HepG2 (cell line): ENCODE measurements around the gene NDUFB7. TPM values are rescaled to one million over a fixed set of nuclear protein-coding genes. Genes with fewer than 3 reads are reported as not detected.

Experiments used
- ATAC-seq: fragments of 200-7000 bp; cut with Tn5 transposase; 3 replicates; pipeline ENCODE4 v1.9.1; 2020; ENCODE audit warnings: mild to moderate bottlenecking, moderate library complexity
- BruUV-seq: library from RNA; stranded (reverse); fragments of 400-500 nt; replicated peaks from 2 replicates; lab custom pipeline; 2021; lab: Mats Ljungman, UMichigan
- CTCF ChIA-PET: fragments of 300-600 bp; formaldehyde crosslinking; extraction: SDS; loops from one replicate; lab custom pipeline; 2021; ENCODE audit warnings: low total read pairs, inconsistent platforms, low intra/inter-chr PET ratio; lab: Yijun Ruan, JAX
- POLR2A ChIA-PET: fragments of 350-600 bp; sonication (Branson Sonifier 250); formaldehyde crosslinking; loops from one replicate; lab custom pipeline; 2020; ENCODE audit warnings: antibody characterized with exemption, inconsistent platforms; lab: Yijun Ruan, JAX
- DNase-seq: peaks from one replicate; pipeline ENCODE4 v3.0.0-alpha.2; 2015; ENCODE audit warnings: low spot score
- FAIRE-seq: peaks from 3 replicates; lab custom pipeline; 2011; peaks lifted over from hg19 to GRCh38; lab: Jason Lieb, UNC
- H2AFZ ChIP-seq: one replicate; pipeline ENCODE4 v1.6.1; 2011; ENCODE audit warnings: low read length, inconsistent platforms
- H3K27ac ChIP-seq: fragments of 300-600 bp; 3 replicates; pipeline ENCODE4 v1.8.0; 2011; ENCODE audit warnings: mixed run types, mild to moderate bottlenecking, mixed read lengths, low read length, inconsistent platforms; ENCODE audit not compliant: insufficient read depth; ENCODE audit errors: extremely low read length
- H3K27me3 ChIP-seq, 2 experiments: fragments of 200-600 bp in 1 of 2; 2 replicates in 1 of 2; 3 replicates in 1 of 2; pipeline versions ENCODE4 v1.6.0 to v1.8.0; 2011; ENCODE audit warnings: low read length in 2 of 2, mild to moderate bottlenecking in 2 of 2, moderate library complexity in 2 of 2, inconsistent platforms in 1 of 2; ENCODE audit not compliant: insufficient read depth in 2 of 2, control insufficient read depth in 1 of 2
- H3K36me3 ChIP-seq, 2 experiments: fragments of 200-600 bp in 1 of 2; replicated peaks in 1 of 2; 2 replicates in 1 of 2; 3 replicates in 1 of 2; pipeline versions ENCODE4 v1.5.1 to v1.8.0; 2011; ENCODE audit warnings: low read length in 2 of 2, inconsistent platforms in 1 of 2; ENCODE audit not compliant: insufficient read depth in 2 of 2, control insufficient read depth in 1 of 2
- H3K4me1 ChIP-seq: 2 replicates; pipeline ENCODE4 v1.5.1; 2012; ENCODE audit warnings: low read length, inconsistent platforms; ENCODE audit not compliant: insufficient read depth
- H3K4me2 ChIP-seq: 2 replicates; pipeline ENCODE4 v1.6.0; 2011; ENCODE audit warnings: low read depth, low read length, inconsistent platforms
- H3K4me3 ChIP-seq, 3 experiments: fragments of 200-600 bp in 1 of 3; sonication (generic), shearing (Covaris generic) in 1 of 3; replicated peaks in 1 of 3; 2 replicates each; pipeline ENCODE4 v1.5.1; 2011 to 2016; ENCODE audit warnings: low read length in 3 of 3, inconsistent platforms in 2 of 3, low read depth in 2 of 3, mild to moderate bottlenecking in 2 of 3, control low read depth in 1 of 3, mixed read lengths in 1 of 3; ENCODE audit not compliant: insufficient read depth in 1 of 3
- H3K79me2 ChIP-seq: one replicate; pipeline ENCODE4 v1.6.1; 2011; ENCODE audit warnings: low read length, inconsistent platforms; ENCODE audit not compliant: insufficient read depth
- H3K9ac ChIP-seq: 2 replicates; pipeline ENCODE4 v1.6.0; 2011; ENCODE audit warnings: mild to moderate bottlenecking, low read depth, low read length, inconsistent platforms; ENCODE audit not compliant: insufficient read depth
- H3K9me3 ChIP-seq: 2 replicates; pipeline ENCODE4 v1.5.1; 2012; ENCODE audit warnings: mild to moderate bottlenecking, low read length
- H4K20me1 ChIP-seq: 2 replicates; pipeline ENCODE4 v1.6.0; 2011; ENCODE audit warnings: inconsistent platforms, mild to moderate bottlenecking, low read length, moderate library complexity; ENCODE audit not compliant: insufficient read depth
- EHMT2 ChIP-seq: fragments of 200-600 bp; sonication (generic); IDR thresholded peaks from 2 replicates; pipeline ENCODE4 v1.7.0; 2017; ENCODE audit warnings: antibody characterized with exemption, low read depth, low read length, borderline replicate concordance
- FOXA3 ChIP-seq: IDR thresholded peaks from 2 replicates; pipeline ENCODE4 v1.6.1; 2016; ENCODE audit warnings: missing genetic modification reagents, missing compliant biosample characterization
- FOXK1 ChIP-seq: sonication (generic); formaldehyde crosslinking; IDR thresholded peaks from 2 replicates; pipeline ENCODE4 v1.4.0; 2020; ENCODE audit warnings: low read depth, missing genetic modification reagents, borderline replicate concordance
- GLMP ChIP-seq: sonication (generic); formaldehyde crosslinking; IDR thresholded peaks from 2 replicates; pipeline ENCODE4 v1.9.0; 2021; ENCODE audit warnings: missing genetic modification reagents, mild to moderate bottlenecking, borderline replicate concordance
- GTF3A ChIP-seq: sonication (generic); formaldehyde crosslinking; conservative IDR thresholded peaks from 2 replicates; pipeline ENCODE4 v1.4.0; 2020; ENCODE audit warnings: mild to moderate bottlenecking, missing genetic modification reagents
- KAT7 ChIP-seq: IDR thresholded peaks from 2 replicates; pipeline ENCODE4 v1.6.1; 2018; ENCODE audit warnings: borderline replicate concordance, missing compliant biosample characterization
- MAFG ChIP-seq: sonication (generic); formaldehyde crosslinking; IDR thresholded peaks from 2 replicates; pipeline ENCODE4 v1.5.1; 2020; ENCODE audit warnings: mild to moderate bottlenecking, missing genetic modification reagents
- MLLT10 ChIP-seq: sonication (generic); formaldehyde crosslinking; IDR thresholded peaks from 2 replicates; pipeline ENCODE4 v1.4.0; 2020; ENCODE audit warnings: missing genetic modification reagents
- NCOR1 ChIP-seq: fragments of 200-600 bp; sonication (generic); IDR thresholded peaks from 2 replicates; pipeline ENCODE4 v1.7.0; 2017; ENCODE audit warnings: antibody characterized with exemption, low read length, borderline replicate concordance
- NFE2L1 ChIP-seq: sonication (generic); formaldehyde crosslinking; IDR thresholded peaks from 2 replicates; pipeline ENCODE4 v1.4.0; 2020; ENCODE audit warnings: missing genetic modification reagents, mild to moderate bottlenecking, borderline replicate concordance
- NFKB2 ChIP-seq: sonication (generic); formaldehyde crosslinking; IDR thresholded peaks from 2 replicates; pipeline ENCODE4 v1.4.0; 2020; ENCODE audit warnings: missing genetic modification reagents, borderline replicate concordance
- REXO4 ChIP-seq: sonication (generic); formaldehyde crosslinking; IDR thresholded peaks from 2 replicates; pipeline ENCODE4 v1.8.0; 2022; ENCODE audit warnings: missing genetic modification reagents, mild to moderate bottlenecking, borderline replicate concordance
- SMARCE1 ChIP-seq: fragments of 450-650 bp; IDR thresholded peaks from 2 replicates; pipeline ENCODE4 v1.6.1; 2017; ENCODE audit warnings: borderline replicate concordance
- ZMYM2 ChIP-seq: sonication (generic); formaldehyde crosslinking; IDR thresholded peaks from 2 replicates; pipeline ENCODE4 v1.8.0; 2022; ENCODE audit warnings: mild to moderate bottlenecking, missing genetic modification reagents
- ZNF263 ChIP-seq: sonication (generic); formaldehyde crosslinking; IDR thresholded peaks from 2 replicates; pipeline ENCODE4 v1.4.0; 2020; ENCODE audit warnings: missing genetic modification reagents
- ZNF605 ChIP-seq: sonication (generic); formaldehyde crosslinking; IDR thresholded peaks from 2 replicates; pipeline ENCODE4 v1.8.0; 2022; ENCODE audit warnings: mild to moderate bottlenecking, missing genetic modification reagents
- ZNF816 ChIP-seq: sonication (generic); formaldehyde crosslinking; IDR thresholded peaks from 2 replicates; pipeline ENCODE4 v1.8.0; 2022; ENCODE audit warnings: missing genetic modification reagents, mild to moderate bottlenecking, borderline replicate concordance
- WGBS: methylation state at CpG from one replicate; pipeline ENCODE4 v1.1.6; 2017; ENCODE audit warnings: low lambda C conversion rate; 5-methylcytosine and 5-hydroxymethylcytosine counted together
- in situ Hi-C: cut with HindIII; loops from 2 replicates; pipeline ENCODE4 v1.10.0; 2017; ENCODE audit warnings: low pct_unique_long_range_greater_than_20kb; ENCODE audit not compliant: extremely low pct_ligation_motif_present
- intact Hi-C: fragments of 100-400 bp; cut with micrococcal nuclease; formaldehyde crosslinking; loops from one replicate; pipeline ENCODE4 v1.10.0; 2022; ENCODE audit not compliant: unreplicated experiment
- polyA plus RNA-seq, 8 experiments: library from polyadenylated mRNA; depleted of rRNA in 3 of 8; stranded (reverse) in 7 of 8; unstranded in 1 of 8; fragments of >200 nt; fragmentation: Illumina TruSeq in 4 of 8; extraction: Trizol in 4 of 8; gene quantifications; 2 replicates each; pipeline versions ENCODE4 v1.2.1 to v1.2.3, GENCODE V29; 2011 to 2016; ENCODE audit warnings: low read depth in 4 of 8, missing spikeins in 1 of 8, mixed read lengths in 1 of 8; ENCODE audit not compliant: insufficient read depth in 1 of 8
- total RNA-seq, 5 experiments: library from RNA; depleted of rRNA; stranded (reverse); fragments of >200 nt; fragmentation: Illumina TruSeq; extraction: Trizol; gene quantifications; 2 replicates each; pipeline ENCODE4 v1.2.3, GENCODE V29; 2016; ENCODE audit warnings: low read depth in 1 of 5
- TF ChIP-seq, protein P1 (sequence below): sonication (generic); formaldehyde crosslinking; IDR thresholded peaks from 2 replicates; pipeline ENCODE4 v1.5.1; 2020; ENCODE audit warnings: mild to moderate bottlenecking, missing genetic modification reagents
- TF ChIP-seq, protein P2 (sequence below): sonication (generic); formaldehyde crosslinking; IDR thresholded peaks from 2 replicates; pipeline ENCODE4 v1.4.0; 2020; ENCODE audit warnings: mild to moderate bottlenecking, missing genetic modification reagents
- TF ChIP-seq, protein P3 (sequence below): sonication (generic); formaldehyde crosslinking; IDR thresholded peaks from 2 replicates; pipeline ENCODE4 v1.4.0; 2020; ENCODE audit warnings: mild to moderate bottlenecking, missing genetic modification reagents

The NDUFB7 gene
- total and polyA plus RNA-seq, 2 of the 13 experiments (the other 11 are each of a cell fraction or from before 2014, with no cell fraction given) = 156 to 198 TPM

- Histone ChIP-seq H4K20me1 (no peaks in the 10 kb centered on the region), H3K27ac (no peak within 1 kb of the TSS), H3K79me2 (no peaks in the 10 kb centered on the region), H3K9me3 (no peaks in the 10 kb centered on the region), H2AFZ (no peak within 1 kb of the TSS), H3K4me1 (no peaks in the 10 kb centered on the region), H3K27me3 (no peaks in the 10 kb centered on the region), H3K9ac (no peak within 1 kb of the TSS), H3K4me3 (no peak within 1 kb of the TSS), H3K36me3 (no peaks in the 10 kb centered on the region), H3K4me2 (no peak within 1 kb of the TSS)
- in situ Hi-C loops = no loop called here
- DNase-seq (no peak), ATAC-seq (no peak), FAIRE-seq (no peak)
- TF ChIP-seq ZNF816 (CRISPR knock-in tag) = no peak
- TF ChIP-seq SMARCE1 = no peak
- TF ChIP-seq FOXA3 (CRISPR knock-in tag) = no peak
- no peak for TF ChIP-seq ZMYM2
- TF ChIP-seq KAT7 (CRISPR knock-in tag) = no peak
- no peak for TF ChIP-seq GTF3A (CRISPR knock-in tag)
- no peak for TF ChIP-seq ZNF605 (CRISPR knock-in tag)
- no peak for TF ChIP-seq ZNF263 (CRISPR knock-in tag)
- TF ChIP-seq EHMT2 = no peak
- TF ChIP-seq MLLT10 = no peak
- no peak for TF ChIP-seq REXO4 (CRISPR knock-in tag)
- no peak for TF ChIP-seq NFKB2
- TF ChIP-seq, protein P1, sequence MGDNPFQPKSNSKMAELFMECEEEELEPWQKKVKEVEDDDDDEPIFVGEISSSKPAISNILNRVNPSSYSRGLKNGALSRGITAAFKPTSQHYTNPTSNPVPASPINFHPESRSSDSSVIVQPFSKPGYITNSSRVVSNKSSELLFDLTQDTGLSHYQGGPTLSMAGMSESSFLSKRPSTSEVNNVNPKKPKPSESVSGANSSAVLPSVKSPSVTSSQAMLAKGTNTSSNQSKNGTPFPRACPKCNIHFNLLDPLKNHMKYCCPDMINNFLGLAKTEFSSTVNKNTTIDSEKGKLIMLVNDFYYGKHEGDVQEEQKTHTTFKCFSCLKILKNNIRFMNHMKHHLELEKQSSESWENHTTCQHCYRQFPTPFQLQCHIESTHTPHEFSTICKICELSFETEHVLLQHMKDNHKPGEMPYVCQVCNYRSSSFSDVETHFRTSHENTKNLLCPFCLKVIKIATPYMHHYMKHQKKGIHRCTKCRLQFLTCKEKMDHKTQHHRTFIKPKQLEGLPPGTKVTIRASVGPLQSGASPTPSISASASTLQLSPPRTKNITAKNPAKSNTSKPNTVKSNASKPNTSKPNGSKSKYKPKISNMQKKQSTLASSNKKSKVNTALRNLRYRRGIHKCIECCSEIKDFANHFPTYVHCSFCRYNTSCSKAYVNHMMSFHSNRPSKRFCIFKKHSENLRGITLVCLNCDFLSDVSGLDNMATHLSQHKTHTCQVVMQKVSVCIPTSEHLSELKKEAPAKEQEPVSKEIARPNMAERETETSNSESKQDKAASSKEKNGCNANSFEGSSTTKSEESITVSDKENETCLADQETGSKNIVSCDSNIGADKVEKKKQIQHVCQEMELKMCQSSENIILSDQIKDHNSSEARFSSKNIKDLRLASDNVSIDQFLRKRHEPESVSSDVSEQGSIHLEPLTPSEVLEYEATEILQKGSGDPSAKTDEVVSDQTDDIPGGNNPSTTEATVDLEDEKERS (CRISPR knock-in tag) = no peak
- no peak for TF ChIP-seq GLMP (CRISPR knock-in tag)
- TF ChIP-seq, protein P2, sequence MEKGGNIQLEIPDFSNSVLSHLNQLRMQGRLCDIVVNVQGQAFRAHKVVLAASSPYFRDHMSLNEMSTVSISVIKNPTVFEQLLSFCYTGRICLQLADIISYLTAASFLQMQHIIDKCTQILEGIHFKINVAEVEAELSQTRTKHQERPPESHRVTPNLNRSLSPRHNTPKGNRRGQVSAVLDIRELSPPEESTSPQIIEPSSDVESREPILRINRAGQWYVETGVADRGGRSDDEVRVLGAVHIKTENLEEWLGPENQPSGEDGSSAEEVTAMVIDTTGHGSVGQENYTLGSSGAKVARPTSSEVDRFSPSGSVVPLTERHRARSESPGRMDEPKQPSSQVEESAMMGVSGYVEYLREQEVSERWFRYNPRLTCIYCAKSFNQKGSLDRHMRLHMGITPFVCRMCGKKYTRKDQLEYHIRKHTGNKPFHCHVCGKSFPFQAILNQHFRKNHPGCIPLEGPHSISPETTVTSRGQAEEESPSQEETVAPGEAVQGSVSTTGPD (CRISPR knock-in tag) = no peak
- TF ChIP-seq NCOR1 = no peak
- no peak for TF ChIP-seq MAFG (CRISPR knock-in tag)
- TF ChIP-seq NFE2L1 (CRISPR knock-in tag) = no peak
- TF ChIP-seq, protein P3, sequence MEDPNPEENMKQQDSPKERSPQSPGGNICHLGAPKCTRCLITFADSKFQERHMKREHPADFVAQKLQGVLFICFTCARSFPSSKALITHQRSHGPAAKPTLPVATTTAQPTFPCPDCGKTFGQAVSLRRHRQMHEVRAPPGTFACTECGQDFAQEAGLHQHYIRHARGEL (CRISPR knock-in tag) = no peak
- no peak for TF ChIP-seq FOXK1
- CTCF ChIA-PET = no interaction called here
- intact Hi-C loops = no loop called here
- 26% methylated on average over 5 of the region's 6 CpGs for WGBS
- POLR2A ChIA-PET = no interaction called here
- no TSS peak for BruUV-seq
Observed at GRCh38 chr19:14582894-14583340, 11.1 kb upstream of the NDUFB7 start, which contains the start of gene CLEC17A. Gene CLEC17A (plus strand): TSS chr19:14583084. CDS start chr19:14583161, 77 bp downstream.
